Measurements from ENCODE around the gene ARF1.

Gene ARF1

DNA sequence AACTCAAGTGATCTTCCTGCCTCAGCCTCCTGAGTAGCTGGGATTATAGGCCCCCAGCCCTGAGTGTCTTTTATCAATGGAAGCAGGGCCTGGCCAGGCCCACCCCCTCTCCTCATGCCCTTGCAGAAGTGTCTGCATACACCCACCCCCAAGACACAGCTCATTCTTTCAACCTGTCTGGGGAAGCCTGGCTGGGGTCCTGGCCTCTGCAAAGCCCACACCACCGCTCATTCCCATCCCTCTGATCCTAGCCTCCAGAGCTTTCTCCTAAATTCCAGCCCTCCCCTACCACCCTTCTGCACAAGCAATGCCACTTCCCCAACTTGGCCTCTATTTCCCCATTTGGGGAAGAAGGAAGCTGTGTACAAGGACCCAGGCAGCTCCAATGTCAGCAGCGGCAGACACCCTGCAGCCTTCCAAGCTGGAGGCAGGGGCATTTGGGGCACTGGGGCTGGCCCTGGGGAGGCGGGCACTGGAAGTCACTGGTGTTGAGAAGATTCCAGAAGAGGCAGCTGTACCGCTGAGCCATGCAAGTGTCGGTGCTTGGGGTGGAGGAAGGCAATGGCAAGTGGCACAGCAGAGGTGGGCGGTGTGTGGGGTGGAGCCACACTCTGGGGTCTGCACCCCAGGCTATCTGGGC is 33.7 kb upstream of the ARF1 start:
- no peak for DNase-seq (ENCODE audit: low read depth in 2 of 2, low spot score in 1 of 2)

DNA sequence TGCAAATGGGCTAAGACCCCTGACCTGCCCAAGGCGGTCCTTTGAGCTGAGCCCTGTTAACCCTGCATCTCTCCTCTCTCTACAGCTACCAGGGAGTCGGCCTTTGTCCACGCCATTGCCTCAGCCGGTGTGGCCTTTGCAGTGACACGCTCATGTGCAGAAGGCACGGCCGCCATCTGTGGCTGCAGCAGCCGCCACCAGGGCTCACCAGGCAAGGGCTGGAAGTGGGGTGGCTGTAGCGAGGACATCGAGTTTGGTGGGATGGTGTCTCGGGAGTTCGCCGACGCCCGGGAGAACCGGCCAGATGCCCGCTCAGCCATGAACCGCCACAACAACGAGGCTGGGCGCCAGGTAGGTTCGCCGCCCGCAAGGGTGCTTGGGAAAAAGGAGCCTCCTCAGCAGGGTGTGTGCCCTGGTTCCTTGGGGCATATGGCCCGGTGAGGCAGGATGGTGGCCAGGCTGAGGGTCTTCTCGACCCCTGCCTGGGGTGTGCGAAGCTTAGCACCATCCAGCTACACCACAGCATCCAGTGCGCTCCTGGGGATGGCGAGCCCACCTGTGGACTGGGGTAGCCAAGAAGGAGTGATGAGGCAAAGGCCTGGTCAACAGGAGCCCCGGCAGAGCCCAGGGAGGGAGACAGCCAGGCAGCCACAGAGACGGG is 31.8 kb upstream of the ARF1 start:
- no peak for DNase-seq (ENCODE audit: low read depth in 2 of 2, low spot score in 1 of 2)

DNA sequence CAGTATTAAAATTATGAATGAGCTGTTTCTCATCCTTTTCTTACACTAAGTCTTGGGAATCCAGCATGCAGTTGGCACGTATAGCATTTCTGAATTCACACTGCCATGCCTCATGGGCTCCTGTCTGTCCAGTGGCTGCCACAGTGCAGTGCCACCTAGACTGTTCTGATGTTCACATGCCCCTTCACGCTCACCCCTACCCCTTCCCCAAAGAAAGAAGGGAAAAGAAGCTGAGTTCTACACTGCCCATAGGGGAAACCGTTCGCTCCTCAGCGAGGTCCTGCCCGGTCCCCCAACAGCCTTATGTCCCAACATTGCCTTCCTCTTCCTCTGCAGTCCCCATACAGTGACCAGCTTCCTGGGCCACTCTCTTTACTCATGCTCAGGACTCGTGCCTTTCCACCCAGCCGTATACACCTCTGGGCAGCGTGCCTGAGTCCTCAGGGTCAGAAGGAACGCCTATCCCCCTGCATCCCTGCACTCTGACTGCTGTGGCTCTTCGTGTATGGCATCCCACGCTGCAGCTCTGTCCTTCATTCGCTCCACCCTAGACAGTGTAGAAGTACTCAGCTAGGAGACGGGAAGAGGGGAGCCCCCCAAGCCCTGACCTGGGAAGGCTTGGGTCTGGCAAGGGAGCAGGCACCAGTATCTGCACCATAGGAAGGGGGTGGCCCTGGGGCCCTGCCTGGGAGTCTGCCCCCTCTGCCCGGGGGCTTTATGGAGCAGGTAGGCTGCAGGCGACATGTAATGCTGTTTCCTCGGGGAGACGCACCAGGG is 24.1 kb upstream of the ARF1 start:
- no peak for DNase-seq (ENCODE audit: low read depth in 2 of 2, low spot score in 1 of 2)

DNA sequence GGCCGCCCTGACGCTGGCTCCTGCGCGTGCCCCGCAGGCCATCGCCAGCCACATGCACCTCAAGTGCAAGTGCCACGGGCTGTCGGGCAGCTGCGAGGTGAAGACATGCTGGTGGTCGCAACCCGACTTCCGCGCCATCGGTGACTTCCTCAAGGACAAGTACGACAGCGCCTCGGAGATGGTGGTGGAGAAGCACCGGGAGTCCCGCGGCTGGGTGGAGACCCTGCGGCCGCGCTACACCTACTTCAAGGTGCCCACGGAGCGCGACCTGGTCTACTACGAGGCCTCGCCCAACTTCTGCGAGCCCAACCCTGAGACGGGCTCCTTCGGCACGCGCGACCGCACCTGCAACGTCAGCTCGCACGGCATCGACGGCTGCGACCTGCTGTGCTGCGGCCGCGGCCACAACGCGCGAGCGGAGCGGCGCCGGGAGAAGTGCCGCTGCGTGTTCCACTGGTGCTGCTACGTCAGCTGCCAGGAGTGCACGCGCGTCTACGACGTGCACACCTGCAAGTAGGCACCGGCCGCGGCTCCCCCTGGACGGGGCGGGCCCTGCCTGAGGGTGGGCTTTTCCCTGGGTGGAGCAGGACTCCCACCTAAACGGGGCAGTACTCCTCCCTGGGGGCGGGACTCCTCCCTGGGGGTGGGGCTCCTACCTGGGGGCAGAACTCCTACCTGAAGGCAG is 23.4 kb upstream of the ARF1 start:
- no peak for DNase-seq (ENCODE audit: low read depth in 2 of 2, low spot score in 1 of 2)

DNA sequence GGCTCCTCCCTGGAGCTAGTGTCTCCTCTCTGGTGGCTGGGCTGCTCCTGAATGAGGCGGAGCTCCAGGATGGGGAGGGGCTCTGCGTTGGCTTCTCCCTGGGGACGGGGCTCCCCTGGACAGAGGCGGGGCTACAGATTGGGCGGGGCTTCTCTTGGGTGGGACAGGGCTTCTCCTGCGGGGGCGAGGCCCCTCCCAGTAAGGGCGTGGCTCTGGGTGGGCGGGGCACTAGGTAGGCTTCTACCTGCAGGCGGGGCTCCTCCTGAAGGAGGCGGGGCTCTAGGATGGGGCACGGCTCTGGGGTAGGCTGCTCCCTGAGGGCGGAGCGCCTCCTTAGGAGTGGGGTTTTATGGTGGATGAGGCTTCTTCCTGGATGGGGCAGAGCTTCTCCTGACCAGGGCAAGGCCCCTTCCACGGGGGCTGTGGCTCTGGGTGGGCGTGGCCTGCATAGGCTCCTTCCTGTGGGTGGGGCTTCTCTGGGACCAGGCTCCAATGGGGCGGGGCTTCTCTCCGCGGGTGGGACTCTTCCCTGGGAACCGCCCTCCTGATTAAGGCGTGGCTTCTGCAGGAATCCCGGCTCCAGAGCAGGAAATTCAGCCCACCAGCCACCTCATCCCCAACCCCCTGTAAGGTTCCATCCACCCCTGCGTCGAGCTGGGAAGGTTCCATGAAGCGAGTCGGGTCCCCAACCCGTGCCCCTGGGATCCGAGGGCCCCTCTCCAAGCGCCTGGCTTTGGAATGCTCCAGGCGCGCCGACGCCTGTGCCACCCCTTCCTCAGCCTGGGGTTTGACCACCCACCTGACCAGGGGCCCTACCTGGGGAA is 22.7 kb upstream of the ARF1 start:
- DNase-seq (ENCODE audit: low read depth in 2 of 2, low spot score in 1 of 2): peak in 1 of 2 donors; percentile 43

DNA sequence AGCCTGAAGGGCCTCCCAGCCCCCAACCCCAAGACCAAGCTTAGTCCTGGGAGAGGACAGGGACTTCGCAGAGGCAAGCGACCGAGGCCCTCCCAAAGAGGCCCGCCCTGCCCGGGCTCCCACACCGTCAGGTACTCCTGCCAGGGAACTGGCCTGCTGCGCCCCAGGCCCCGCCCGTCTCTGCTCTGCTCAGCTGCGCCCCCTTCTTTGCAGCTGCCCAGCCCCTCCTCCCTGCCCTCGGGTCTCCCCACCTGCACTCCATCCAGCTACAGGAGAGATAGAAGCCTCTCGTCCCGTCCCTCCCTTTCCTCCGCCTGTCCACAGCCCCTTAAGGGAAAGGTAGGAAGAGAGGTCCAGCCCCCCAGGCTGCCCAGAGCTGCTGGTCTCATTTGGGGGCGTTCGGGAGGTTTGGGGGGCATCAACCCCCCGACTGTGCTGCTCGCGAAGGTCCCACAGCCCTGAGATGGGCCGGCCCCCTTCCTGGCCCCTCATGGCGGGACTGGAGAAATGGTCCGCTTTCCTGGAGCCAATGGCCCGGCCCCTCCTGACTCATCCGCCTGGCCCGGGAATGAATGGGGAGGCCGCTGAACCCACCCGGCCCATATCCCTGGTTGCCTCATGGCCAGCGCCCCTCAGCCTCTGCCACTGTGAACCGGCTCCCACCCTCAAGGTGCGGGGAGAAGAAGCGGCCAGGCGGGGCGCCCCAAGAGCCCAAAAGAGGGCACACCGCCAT is 21.9 kb upstream of the ARF1 start:
- DNase-seq (ENCODE audit: low read depth in 2 of 2, low spot score in 1 of 2): no peak

DNA sequence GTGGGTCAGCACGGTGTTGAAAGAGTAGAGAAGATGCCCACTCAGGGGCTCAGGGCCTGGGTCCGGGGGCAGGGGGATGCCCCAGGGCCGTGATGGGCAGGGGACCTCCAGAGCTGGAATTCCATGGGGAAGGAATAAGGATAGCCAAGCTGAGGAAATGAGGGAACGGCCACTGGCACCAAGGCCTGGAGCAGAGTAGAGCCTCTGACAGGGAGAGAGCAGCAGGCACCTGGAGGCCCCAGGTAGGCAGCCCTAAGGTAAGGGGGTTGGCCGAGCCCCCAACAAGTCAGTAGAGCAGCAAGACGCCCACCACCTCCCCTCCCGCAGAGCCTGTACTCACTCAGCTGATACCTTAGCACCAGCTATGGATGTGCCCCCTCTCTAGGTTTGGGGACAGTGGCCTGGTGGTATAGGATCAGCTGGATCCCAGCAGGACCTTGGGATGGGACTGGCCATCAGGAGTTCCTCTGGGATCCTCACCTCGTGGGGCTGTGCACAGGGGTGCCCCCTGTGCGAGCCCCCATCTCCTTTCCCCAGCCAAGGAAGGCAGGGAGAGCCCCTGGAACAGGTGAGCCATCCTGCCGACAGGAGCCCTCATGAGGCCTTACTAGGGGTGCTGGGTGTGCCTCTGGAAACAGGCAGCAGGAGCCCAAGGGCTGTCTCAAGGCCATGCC is 21.0 kb upstream of the ARF1 start:
- DNase-seq (ENCODE audit: low read depth in 2 of 2, low spot score in 1 of 2): no peak

DNA sequence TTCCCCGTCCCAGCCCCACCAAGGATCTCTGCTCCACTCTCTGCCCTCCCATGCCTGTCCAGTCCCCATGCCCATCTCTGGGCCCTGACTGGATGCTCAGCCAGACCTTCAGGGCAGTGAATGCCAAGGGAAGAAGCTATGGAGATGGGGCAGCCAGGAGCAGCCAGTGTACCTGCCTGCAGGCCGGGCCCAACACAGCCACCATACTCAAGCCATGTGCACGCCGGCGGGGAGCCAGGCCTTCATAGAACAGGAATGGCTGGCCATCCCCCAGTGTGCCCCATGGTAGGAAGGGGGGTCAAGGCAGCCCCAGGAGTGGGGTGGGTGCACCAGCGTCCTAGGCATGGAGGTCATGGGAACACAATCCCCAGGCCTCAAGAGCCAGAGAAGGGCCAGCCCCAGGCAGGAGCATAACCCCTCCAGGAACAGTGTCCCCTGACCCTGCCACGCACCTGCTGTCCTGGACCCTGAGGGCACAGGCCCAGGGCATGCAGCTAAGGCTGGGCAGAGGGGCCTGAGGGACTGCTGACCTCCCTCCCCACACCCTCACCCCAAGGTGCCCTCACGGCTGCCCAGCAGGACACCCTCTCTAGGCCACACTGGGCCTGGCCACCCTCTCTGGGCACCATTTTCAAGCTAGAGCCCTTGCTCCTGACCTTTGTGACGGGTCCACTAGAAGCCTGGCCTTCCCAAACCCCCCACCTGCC is 20.3 kb upstream of the ARF1 start:
- no peak for DNase-seq (ENCODE audit: low read depth in 2 of 2, low spot score in 1 of 2)

DNA sequence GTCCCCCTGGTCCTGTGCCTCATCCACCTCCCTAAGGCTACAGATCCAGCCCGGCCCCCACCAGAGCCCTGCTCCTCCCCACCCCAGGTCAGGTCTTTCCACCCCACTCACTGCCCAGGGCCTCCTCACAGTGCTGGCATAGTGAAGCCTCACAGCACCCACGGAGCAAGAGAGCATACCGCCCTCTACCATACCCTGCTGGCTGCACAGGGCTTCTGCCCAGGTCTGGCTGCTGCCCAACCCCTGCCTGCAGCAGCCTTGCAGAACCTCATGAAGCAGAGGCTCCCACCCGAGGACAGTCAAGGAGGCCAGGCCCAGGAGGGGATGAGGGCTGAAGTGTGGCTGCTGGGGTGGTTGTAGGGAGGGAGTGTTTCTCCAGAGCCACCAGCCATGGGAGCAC is 19.7 kb upstream of the ARF1 start:
- DNase-seq (ENCODE audit: low read depth in 2 of 2, low spot score in 1 of 2): no peak

DNA sequence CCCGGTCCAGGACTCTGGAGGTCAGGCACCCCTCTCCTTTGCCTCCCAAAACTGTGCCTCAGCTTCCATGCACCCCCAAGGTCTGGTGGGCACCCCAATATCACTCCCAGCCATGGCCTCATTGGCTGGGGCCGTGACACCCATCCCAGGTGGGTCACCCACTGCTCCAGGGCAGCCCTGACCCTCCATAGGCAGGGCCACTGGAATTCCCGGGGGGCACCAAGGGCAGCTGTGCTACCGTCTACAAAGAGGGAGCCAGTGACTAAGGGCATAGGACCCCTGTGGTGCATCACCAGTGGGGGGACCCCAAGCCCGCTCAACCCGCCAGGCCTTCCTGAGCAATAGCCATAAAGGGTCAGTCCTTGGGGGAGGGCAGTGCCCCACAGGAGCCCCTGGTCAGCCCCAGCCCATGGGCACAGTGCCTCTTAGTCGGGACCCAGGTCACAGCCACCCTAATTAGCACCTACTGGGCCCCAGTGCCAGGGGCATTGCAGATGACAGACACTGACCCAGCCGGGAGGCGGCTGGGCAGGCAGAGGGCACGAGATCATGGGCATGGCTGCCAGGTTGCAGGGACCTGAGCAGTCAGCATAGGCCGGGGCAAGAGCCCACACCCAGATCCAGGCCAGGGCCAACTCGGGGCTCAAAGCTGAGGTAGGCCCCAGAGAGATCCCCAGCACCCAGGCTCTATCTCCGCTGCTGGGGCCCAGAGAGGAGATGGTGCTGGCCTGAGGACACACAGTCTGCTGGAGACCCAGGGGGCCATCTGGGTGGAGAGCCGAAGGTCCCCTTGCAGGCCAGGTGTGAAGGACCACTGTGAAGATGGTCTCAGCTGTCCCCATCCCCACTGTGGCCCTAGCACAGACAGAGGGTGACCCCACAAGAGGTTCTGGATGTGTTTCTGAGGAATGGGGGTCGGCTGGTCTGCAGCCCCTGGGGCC is 19.0 kb upstream of the ARF1 start:
- DNase-seq (ENCODE audit: low read depth in 2 of 2, low spot score in 1 of 2): no peak

DNA sequence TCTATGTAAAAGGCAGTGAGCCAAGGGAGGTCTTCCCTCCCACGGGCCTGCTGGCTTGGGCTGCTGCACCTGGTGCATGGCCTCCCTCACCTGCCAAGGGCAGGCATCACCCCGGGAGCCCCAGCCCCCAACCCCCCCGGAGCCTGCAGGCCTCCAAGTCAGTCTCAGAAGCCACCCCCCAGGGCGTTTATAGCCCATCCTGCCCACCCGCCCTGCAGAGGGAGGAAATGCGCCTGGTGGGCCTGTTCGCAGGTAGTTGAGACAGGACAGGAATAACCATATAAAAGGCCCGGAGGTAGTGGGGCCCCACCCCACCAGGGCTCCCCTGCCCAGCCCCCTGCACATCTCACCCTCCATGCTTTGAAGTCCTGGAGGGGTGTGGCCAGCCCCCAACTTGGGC is 18.2 kb upstream of the ARF1 start:
- no peak for DNase-seq (ENCODE audit: low read depth in 2 of 2, low spot score in 1 of 2)

DNA sequence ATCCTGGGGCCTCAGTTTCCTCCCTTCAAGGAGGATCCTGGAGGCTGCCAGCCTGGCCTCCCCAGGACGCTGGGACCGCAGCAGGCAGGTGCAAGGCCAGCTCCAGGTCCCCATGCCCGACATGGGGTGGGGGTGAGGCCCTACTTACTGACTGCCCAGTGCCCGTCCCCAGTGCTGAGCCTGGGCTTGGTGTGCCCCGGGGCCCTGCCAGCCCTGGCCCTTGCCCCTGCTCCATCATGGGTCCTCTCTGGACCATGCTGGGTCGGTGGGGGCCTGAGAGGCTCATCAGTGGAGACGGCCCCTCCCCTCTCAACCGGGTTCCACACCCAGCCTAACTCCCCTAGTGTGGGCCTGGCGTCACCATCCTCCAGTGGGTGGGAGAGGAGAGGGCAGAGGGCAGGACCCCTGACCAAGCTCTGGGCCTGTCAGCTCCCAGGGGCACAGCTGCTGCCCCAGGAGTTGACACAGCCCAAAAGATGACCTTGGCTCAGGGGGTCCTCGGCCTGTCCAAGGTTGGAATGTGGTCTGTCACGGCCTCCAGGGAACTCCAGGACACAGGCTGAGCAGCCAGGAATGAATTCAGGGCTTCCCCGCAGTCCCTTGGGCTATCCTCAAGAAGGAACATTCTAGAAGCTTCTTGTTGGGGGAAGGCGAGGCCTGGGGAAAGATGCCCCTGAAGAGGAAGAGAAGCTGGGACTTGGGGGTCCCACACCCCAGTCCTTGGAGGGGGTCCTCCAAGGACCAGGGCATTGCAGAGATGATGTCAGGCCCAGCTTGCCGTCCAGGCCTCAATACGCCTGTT is 17.6 kb upstream of the ARF1 start:
- no peak for DNase-seq (ENCODE audit: low read depth in 2 of 2, low spot score in 1 of 2)

DNA sequence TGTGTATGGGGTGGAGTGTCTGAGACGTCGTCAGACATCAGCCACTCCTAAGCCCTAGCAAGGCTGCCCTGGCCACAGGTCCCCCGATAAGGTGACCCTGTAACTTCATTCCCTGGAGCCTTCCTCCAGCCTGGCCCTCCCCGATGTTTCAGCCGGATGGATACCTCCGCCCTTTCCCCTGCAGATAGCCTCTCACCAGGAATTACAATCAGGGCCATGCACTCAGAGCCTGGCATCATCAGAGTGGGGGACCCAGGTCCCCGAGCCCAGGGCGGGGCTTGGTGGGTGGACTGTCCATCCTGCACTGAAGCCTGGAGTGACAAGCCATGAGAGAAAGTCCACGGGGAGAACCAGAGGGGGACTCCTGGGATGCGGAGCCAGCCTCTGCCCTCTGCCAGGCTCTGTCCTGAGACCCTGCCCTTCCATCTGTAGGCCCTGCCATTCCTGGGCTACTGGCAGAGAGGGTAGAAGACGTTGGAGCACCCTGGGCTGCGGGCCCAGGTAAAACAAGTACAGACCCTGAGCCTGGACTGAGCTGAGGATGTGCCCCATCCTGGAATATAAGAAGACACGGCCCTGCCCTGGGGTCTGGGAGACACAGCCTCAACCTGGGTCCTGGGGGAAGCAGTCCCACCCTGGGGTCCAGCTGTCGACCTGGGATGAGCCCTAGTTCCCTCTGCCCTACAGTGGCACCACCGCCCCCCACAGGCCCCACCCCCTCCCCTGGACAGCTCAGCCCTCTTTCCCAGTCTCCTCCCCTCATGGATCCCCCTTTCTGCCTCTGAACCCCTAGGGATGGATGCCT is 16.8 kb upstream of the ARF1 start:
- DNase-seq (ENCODE audit: low read depth in 2 of 2, low spot score in 1 of 2): no peak

DNA sequence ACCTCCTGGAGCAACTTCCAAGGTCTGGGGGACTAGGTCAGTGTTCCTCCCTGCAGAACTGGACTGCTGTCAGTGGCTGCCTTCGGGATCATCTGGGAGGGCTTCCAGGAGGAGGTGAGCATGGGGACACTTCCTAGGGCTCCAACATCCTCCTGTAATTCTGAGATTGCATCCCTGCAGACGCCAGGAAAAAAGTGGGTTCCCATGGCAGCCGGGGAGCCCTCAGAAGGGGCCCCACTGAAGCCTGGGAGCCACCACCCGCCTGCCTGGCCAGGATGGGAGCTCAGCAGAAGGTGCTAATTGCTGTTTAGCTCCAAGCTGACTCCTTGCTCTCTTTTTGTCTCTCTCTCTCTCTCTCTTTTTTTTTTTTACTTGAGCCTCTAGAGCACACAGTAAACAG is 16.1 kb upstream of the ARF1 start:
- no peak for DNase-seq (ENCODE audit: low read depth in 2 of 2, low spot score in 1 of 2)

DNA sequence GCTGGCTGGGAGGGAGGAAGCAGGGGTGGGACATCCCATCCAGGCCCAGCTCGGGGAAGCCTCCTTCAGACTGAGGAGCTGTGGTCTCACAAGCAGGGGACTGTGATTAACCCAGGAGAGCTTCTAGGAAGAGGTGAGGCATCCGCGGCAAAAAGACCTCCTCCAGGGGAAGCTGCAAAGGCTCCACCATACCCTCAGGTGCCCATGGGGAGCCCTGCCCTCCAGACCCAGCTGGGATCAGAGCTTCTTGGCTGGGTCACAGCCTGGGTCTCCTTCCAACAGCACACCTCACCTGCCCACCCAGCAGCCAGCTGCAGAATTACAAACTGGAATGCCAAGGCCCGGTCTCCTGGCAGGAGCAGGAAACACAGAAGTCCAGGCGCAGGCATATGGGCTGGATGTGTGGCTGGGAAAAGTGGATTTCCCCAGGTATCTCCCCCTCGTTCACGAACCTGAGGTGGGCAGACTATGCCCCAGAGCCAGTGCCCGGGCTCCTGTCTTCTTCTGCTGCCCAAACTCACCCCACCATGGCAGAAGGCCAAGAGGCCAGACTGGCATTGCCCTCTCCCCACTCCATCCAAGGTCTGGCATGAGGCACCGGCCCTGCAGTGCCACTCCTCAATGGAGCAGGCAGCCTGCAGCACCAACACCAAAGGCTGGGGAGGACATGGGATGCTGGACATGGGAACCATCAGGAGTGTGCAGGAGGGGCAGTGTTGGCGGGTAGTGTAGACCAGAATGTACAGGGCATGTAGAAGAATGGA is 15.4 kb upstream of the ARF1 start:
- DNase-seq (ENCODE audit: low read depth in 2 of 2, low spot score in 1 of 2): no peak

DNA sequence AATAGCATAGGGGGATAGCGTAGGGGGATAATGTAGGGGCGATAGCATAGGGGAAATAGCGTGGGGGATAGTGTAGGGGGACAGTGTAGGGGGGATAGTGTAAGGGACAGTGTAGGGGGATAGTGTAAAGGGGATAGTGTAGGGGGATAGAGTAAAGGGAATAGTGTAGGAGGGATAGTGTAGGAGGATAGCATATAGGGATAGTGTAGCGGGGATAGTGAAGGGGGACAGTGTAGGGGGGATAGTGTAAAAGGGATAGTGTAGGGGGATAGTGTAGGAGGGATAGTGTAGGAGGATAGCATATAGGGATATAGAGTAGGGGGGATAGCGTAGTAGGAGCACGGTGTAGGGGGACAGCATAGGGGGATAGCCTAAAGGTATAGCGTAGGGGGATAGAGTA is 14.1 kb upstream of the ARF1 start:
- DNase-seq (ENCODE audit: low read depth in 2 of 2, low spot score in 1 of 2): no peak
